ENCODE data around the gene IGFBPL1. TPM values are rescaled to one million over a fixed set of nuclear protein-coding genes. Genes with fewer than 3 reads are reported as not detected.

The IGFBPL1 gene
- total RNA-seq, 6 donors from 2014 or later, result 0.66 to 2.6 (median 1.4) TPM; not detected in 3

DNA sequence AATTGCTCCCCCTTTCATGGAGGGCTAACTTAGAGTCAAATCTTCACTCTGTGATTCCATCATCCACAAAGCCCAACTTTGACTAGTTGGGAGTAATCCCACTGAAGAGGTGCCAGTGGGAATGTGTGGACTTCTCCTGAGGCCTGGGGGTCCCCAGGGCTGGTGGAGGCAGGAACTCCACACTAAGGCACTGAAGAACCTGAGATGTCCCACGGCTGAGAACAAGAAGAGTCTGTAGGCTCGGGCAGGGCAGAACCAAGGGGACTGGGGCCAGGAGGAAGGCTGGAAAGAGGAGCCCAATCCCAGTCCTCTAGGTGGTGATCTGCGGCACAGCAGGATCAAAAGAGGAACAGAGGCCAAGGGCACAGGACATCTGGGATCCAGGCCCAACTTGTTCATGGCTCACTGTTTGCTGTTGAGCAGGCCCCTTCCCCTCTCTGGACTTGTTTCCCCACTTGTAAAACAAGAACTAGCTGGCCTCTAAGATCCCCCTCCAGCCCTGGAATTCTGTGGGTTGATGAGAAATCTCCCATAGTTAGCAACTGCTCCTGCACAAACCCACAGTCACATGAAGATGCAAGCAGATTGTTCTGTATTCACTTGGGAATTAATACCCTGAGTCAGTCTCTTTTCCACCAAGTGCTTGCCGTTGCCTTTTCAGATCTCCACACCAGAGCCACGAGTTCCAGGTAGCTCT is 64.4 kb downstream of the IGFBPL1 start:
- peaks cover 3 to 9% (median 4%) of the 10 kb centered on the region in 4 donors for H3K4me1 ChIP-seq
- H3K36me3 ChIP-seq, result no peaks in the 10 kb centered on the region
- ATAC-seq (ENCODE audit: low FRiP score in 2 of 2) (no peak), DNase-seq (no peak)
- WGBS, 2 donors, result 69 to 71% methylated on average over 5 of the region's 5 CpGs
- H3K27me3 ChIP-seq, result no peaks in the 10 kb centered on the region
- no peak overlapping the region for H3K4me3 ChIP-seq
- TF ChIP-seq POLR2AphosphoS5 (IDR thresholded peaks at IDR 0.05), result no peak
- no peak for TF ChIP-seq POLR2A (IDR thresholded peaks at IDR 0.05)
- TF ChIP-seq CTCF (IDR thresholded peaks at IDR 0.05), result no peak
- TF ChIP-seq EP300 (IDR thresholded peaks at IDR 0.05), result no peak
- no peaks in the 10 kb centered on the region for H3K9me3 ChIP-seq
- no peak overlapping the region for H3K27ac ChIP-seq

DNA sequence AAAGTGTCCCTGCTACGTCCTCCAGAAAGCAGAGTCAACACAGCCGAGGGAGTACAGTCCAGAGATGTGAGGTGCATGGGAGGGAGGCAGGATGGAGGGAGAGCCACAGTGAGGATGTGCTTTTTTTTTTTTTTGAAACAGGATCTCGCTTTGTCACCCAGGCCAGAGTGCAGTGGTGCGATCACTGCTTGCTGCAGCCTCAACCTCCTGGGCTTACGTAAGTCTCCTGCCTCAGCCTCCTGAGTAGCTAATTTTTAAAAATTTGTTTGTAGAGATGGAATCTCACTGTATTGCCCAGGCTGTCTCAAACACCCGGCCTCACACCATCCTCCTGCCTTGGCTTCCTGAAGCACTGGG is 65.0 kb downstream of the IGFBPL1 start:
- Histone ChIP-seq H3K9me3 (no peaks in the 10 kb centered on the region), H3K4me1 (peaks cover 3 to 9% (median 4%) of the 10 kb centered on the region in 4 donors), H3K36me3 (no peaks in the 10 kb centered on the region), H3K27me3 (no peaks in the 10 kb centered on the region), H3K27ac (no peak overlapping the region), H3K4me3 (no peak overlapping the region)
- DNase-seq, result no peak
- no peak for TF ChIP-seq CTCF (IDR thresholded peaks at IDR 0.05)
- no peak for TF ChIP-seq POLR2A (IDR thresholded peaks at IDR 0.05)
- TF ChIP-seq EP300 (IDR thresholded peaks at IDR 0.05), result no peak
- TF ChIP-seq POLR2AphosphoS5 (IDR thresholded peaks at IDR 0.05), result no peak
- ATAC-seq (ENCODE audit: low FRiP score in 2 of 2), result no peak
- 77 to 83% methylated on average over 6 of the region's 6 CpGs for WGBS, 2 donors

DNA sequence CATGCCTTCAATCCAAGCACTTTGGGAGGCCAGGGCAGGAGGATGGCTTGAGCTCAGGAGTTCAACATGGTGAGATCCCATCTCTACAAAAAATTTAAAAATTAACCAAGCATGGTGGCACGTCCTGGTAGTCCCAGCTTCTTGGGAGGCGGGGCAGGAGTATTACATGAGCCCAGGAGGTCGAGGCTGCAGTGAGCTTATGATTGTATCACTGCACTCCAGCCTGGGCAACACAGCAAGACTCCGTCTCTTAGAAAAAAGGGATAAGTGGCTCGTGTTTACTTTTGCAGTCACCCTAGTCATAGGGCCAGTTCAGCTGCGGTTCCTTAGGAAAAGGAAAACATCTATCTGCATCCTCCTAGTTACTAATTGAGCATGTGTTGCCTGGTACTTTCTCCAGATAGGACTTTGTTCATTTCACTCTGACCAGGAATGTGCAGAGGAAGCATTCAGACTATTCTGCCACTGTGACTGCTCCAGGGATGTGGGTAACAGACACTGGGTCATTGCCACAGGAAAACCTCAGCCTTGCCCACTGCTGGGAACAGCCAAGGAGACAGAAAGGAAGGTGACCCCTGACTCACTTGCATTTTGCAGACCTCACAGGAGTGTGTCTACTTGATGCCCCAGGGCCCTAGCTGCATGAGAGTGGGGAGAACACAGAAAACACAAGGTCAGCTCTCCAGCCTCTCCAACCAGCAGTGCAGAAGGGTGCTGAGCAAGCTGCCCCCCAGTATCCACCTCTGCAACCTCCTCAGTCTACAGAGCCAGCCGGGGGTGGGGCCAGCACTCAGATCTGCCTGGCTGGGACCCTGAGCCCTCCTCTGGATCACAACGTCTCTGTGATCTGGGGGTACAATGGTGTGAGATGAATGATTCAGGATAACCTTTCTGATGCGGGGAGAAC is 65.6 kb downstream of the IGFBPL1 start:
- TF ChIP-seq CTCF (IDR thresholded peaks at IDR 0.05) (no peak), POLR2A (IDR thresholded peaks at IDR 0.05) (no peak), POLR2AphosphoS5 (IDR thresholded peaks at IDR 0.05) (no peak), EP300 (IDR thresholded peaks at IDR 0.05) (no peak)
- DNase-seq (no peak), ATAC-seq (ENCODE audit: low FRiP score in 2 of 2) (no peak)
- peaks cover 3 to 9% (median 4%) of the 10 kb centered on the region in 4 donors for H3K4me1 ChIP-seq
- no peaks in the 10 kb centered on the region for H3K36me3 ChIP-seq
- no peak overlapping the region for H3K27ac ChIP-seq
- no peak overlapping the region for H3K4me3 ChIP-seq
- H3K27me3 ChIP-seq, result no peaks in the 10 kb centered on the region
- 71 to 85% methylated on average over 8 to 9 of the region's 9 CpGs for WGBS, 2 donors
- no peaks in the 10 kb centered on the region for H3K9me3 ChIP-seq

DNA sequence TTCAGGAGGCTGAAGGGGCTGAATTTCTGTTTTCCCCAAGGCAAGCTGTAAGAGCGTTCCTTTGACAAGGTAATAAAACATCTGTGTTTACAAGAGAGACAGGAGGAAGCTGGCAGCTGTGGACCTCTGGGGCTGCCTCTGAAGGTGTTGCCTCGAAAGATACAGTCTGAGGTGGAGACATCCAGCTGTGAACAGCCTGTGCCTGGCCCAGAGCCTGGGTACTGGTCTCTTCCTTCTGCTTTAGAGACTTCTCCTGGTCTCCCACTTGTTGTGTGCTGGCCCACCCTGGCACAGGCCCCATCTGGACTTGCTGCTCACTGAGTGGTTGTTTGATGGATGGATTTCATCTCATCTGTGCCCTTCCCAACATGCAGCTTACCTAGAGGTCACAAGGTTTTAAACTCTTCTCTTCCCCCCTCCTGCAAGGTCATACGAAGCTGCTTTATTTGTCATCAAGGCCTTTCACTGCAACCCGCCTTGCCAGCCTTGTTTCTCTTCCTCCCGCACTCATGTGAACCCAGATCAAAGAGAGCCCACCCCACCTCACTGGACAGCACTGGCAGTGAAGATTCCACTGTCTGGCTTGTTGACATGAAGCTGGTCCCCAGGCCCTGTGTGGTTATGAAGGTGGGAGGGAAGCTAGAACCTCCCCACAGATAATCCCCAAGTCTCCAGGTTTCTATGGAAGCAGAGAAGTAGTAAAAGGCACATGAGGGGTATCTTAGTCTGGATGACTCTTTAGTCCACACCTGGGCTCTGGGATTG is 66.7 kb downstream of the IGFBPL1 start:
- Histone ChIP-seq H3K27me3 (no peaks in the 10 kb centered on the region), H3K36me3 (no peaks in the 10 kb centered on the region), H3K4me1 (peaks cover 0 to under 1% (median 0%) of the 10 kb centered on the region in 4 donors), H3K9me3 (no peaks in the 10 kb centered on the region), H3K4me3 (no peak overlapping the region), H3K27ac (no peak overlapping the region)
- ATAC-seq (ENCODE audit: low FRiP score in 2 of 2), result no peak
- no peak for TF ChIP-seq EP300 (IDR thresholded peaks at IDR 0.05)
- no peak for TF ChIP-seq CTCF (IDR thresholded peaks at IDR 0.05)
- TF ChIP-seq POLR2AphosphoS5 (IDR thresholded peaks at IDR 0.05), result no peak
- TF ChIP-seq POLR2A (IDR thresholded peaks at IDR 0.05), result no peak
- DNase-seq, result no peak
- WGBS, 2 donors, result 76 to 87% methylated on average over 5 of the region's 5 CpGs
